Fibroblast of lung (primary cell): ENCODE results near the gene TOR4A. TPM values are rescaled to one million over a fixed set of nuclear protein-coding genes. Genes with fewer than 3 reads are reported as not detected.

Experiments
- DNase-seq, 2 donors: peaks; one replicate each; pipeline versions ENCODE4 v3.0.0 to v3.0.0-alpha.2; 2010; ENCODE audit warnings: low read depth in 2 of 2
- H2AFZ ChIP-seq: 2 replicates; pipeline ENCODE4 v1.5.1; 2012; ENCODE audit warnings: low read length, control low read depth, inconsistent platforms
- H3K27ac ChIP-seq: 2 replicates; pipeline ENCODE4 v1.5.1; 2011; ENCODE audit warnings: low read length, control low read depth; ENCODE audit not compliant: insufficient read depth
- H3K27me3 ChIP-seq: 2 replicates; pipeline ENCODE4 v1.5.1; 2011; ENCODE audit warnings: mild to moderate bottlenecking, low read length; ENCODE audit not compliant: control insufficient read depth, insufficient read depth
- H3K36me3 ChIP-seq: 2 replicates; pipeline ENCODE4 v1.5.1; 2011; ENCODE audit warnings: low read length; ENCODE audit not compliant: control insufficient read depth, insufficient read depth
- H3K4me1 ChIP-seq: 2 replicates; pipeline ENCODE4 v1.5.1; 2011; ENCODE audit warnings: low read length; ENCODE audit not compliant: control insufficient read depth, insufficient read depth; ENCODE audit errors: extremely low read depth
- H3K4me2 ChIP-seq: 2 replicates; pipeline ENCODE4 v1.5.1; 2011; ENCODE audit warnings: low read length, control low read depth; ENCODE audit not compliant: insufficient read depth; ENCODE audit errors: extremely low read depth
- H3K4me3 ChIP-seq, 4 experiments: fragments of 200-600 bp in 1 of 4; sonication (generic) in 1 of 4; replicated peaks in 1 of 4; 2 replicates each; pipeline ENCODE4 v1.5.1; 2011 to 2016; ENCODE audit warnings: low read length in 4 of 4, low read depth in 3 of 4, mild to moderate bottlenecking in 3 of 4, control low read depth in 2 of 4, inconsistent platforms in 1 of 4, mixed read lengths in 1 of 4; ENCODE audit not compliant: insufficient read depth in 1 of 4; ENCODE audit errors: control extremely low read depth in 1 of 4
- H3K79me2 ChIP-seq: 2 replicates; pipeline ENCODE4 v1.5.1; 2012; ENCODE audit warnings: mild to moderate bottlenecking, low read length, inconsistent platforms; ENCODE audit not compliant: control insufficient read depth, insufficient read depth
- H3K9ac ChIP-seq: 2 replicates; pipeline ENCODE4 v1.5.1; 2011; ENCODE audit warnings: mild to moderate bottlenecking, low read length, control low read depth; ENCODE audit not compliant: insufficient read depth
- H3K9me3 ChIP-seq: 2 replicates; pipeline ENCODE4 v1.5.1; 2012; ENCODE audit warnings: low read depth, low read length; ENCODE audit not compliant: control insufficient read depth, insufficient read depth
- H4K20me1 ChIP-seq: 2 replicates; pipeline ENCODE4 v1.5.1; 2011; ENCODE audit warnings: low read length; ENCODE audit not compliant: control insufficient read depth, insufficient read depth; ENCODE audit errors: extremely low read depth
- CTCF ChIP-seq, 2 donors: IDR thresholded peaks in 1 of 2; conservative IDR thresholded peaks in 1 of 2; 1 replicate in 1 of 2; 2 replicates in 1 of 2; pipeline ENCODE4 v1.5.1; 2011 to 2012; ENCODE audit warnings: low read length in 2 of 2, control low read depth in 1 of 2, inconsistent platforms in 1 of 2, low read depth in 1 of 2, mild to moderate bottlenecking in 1 of 2
- EZH2 ChIP-seq: IDR thresholded peaks from 2 replicates; pipeline ENCODE4 v1.5.1; 2012; ENCODE audit warnings: low read length, control low read depth, mild to moderate bottlenecking; ENCODE audit errors: missing control alignments
- polyA plus RNA-seq, 2 donors: library from polyadenylated mRNA; depleted of rRNA in 1 of 2; stranded (reverse) in 1 of 2; unstranded in 1 of 2; fragments of >200 nt; gene quantifications; 2 replicates each; pipeline ENCODE4 v1.2.1, GENCODE V29; 2011 to 2012; ENCODE audit warnings: missing spikeins in 1 of 2
- total RNA-seq: library from RNA; depleted of rRNA; stranded (reverse); fragments of >200 nt; gene quantifications from 2 replicates; pipeline ENCODE4 v1.2.1, GENCODE V29; 2014

The TOR4A gene
- total and polyA plus RNA-seq, 2 donors (not counting 1 experiment from before 2014, with no cell fraction given) = 3.3 to 22.1 TPM

DNA sequence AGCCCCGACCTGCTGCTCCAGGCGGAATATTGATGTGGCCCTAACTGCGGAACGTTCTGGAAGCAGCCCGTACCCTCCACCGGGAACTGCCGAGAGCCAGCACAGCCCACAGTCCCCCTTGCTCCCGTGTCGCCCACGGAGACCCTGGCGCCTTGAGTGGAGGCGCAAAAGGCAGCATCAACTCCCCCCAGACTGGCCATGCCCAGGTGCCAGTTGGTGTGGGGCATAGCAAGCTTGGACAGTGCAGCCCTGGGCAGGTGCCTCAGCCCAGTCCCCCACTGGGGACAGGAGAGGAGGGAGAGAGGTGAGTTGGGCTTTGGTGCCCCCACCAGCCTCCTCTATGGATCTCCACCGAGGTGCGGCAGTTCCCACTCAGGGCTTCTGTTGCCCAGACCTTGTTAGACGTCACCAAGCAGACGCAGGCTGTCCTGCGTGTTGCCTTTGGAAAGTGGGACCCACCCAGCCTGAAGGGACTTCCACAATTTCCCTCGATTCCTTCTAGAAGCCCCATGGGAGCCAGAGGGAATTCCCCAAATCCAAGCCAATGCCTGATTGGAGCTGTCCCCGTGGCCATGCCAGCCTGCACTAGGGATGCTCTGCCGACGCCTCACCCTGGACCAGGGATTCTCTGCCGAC, 44.3 kb downstream of the TOR4A start:
- H2AFZ ChIP-seq = no peak overlapping the region
- no peak for DNase-seq
- H3K4me3 ChIP-seq = no peak overlapping the region
- H4K20me1 ChIP-seq = no peaks in the 10 kb centered on the region
- H3K36me3 ChIP-seq = no peaks in the 10 kb centered on the region
- no peak overlapping the region for H3K27ac ChIP-seq
- no peaks in the 10 kb centered on the region for H3K79me2 ChIP-seq
- no peak overlapping the region for H3K9ac ChIP-seq
- H3K4me2 ChIP-seq = no peak overlapping the region
- H3K9me3 ChIP-seq = no peaks in the 10 kb centered on the region
- H3K4me1 ChIP-seq = no peaks in the 10 kb centered on the region
- no peaks in the 10 kb centered on the region for H3K27me3 ChIP-seq
- TF ChIP-seq CTCF (conservative IDR thresholded peaks at IDR 0.05 in 1 of 2, IDR thresholded peaks at IDR 0.05 in 1 of 2; ENCODE audit: low read depth in 1 of 2, low read length in 2 of 2) (no peak), EZH2 (no peak)

GRCh38 chr9:137323531-137324331, 46.2 kb downstream of the TOR4A start:
- H4K20me1 ChIP-seq = no peaks in the 10 kb centered on the region
- no peak for TF ChIP-seq EZH2
- no peak for TF ChIP-seq CTCF (conservative IDR thresholded peaks at IDR 0.05 in 1 of 2, IDR thresholded peaks at IDR 0.05 in 1 of 2; ENCODE audit: low read depth in 1 of 2, low read length in 2 of 2)
- no peak for DNase-seq
- H3K27ac ChIP-seq = no peak overlapping the region
- no peaks in the 10 kb centered on the region for H3K27me3 ChIP-seq
- H3K4me2 ChIP-seq = no peak overlapping the region
- H3K9me3 ChIP-seq = no peaks in the 10 kb centered on the region
- no peaks in the 10 kb centered on the region for H3K4me1 ChIP-seq
- H3K4me3 ChIP-seq = no peak overlapping the region
- no peaks in the 10 kb centered on the region for H3K79me2 ChIP-seq
- H3K36me3 ChIP-seq = no peaks in the 10 kb centered on the region
- no peak overlapping the region for H2AFZ ChIP-seq
- H3K9ac ChIP-seq = no peak overlapping the region

DNA sequence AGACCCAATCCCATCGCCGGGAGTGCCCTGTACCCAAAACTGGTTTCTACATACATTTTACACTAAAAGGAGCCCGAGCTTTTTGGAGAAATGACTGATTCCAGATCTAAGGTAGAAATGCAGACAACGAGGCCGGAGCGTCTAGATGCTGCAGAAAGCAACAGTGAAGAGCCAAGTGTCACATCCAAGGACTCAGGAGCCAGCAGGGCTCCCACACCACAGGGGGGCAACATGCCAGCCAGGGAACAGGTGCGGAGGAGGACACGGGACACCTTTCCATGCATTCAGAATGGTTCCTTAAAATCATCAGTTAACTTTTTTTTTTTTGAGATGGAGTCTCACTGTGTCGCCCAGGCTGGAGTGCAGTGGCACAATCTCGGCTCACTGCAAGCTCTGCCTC, 47.6 kb downstream of the TOR4A start:
- Histone ChIP-seq H3K4me1 (no peaks in the 10 kb centered on the region), H3K9me3 (no peaks in the 10 kb centered on the region), H3K36me3 (no peaks in the 10 kb centered on the region), H3K4me3 (no peak overlapping the region), H3K79me2 (no peaks in the 10 kb centered on the region), H3K4me2 (no peak overlapping the region), H4K20me1 (no peaks in the 10 kb centered on the region), H3K27ac (no peak overlapping the region), H2AFZ (no peak overlapping the region), H3K27me3 (no peaks in the 10 kb centered on the region), H3K9ac (no peak overlapping the region)
- DNase-seq = no peak
- TF ChIP-seq EZH2 (no peak), CTCF (conservative IDR thresholded peaks at IDR 0.05 in 1 of 2, IDR thresholded peaks at IDR 0.05 in 1 of 2; ENCODE audit: low read depth in 1 of 2, low read length in 2 of 2) (no peak)
